ENCODE data around the gene C16orf78.

The C16orf78 gene

DNA sequence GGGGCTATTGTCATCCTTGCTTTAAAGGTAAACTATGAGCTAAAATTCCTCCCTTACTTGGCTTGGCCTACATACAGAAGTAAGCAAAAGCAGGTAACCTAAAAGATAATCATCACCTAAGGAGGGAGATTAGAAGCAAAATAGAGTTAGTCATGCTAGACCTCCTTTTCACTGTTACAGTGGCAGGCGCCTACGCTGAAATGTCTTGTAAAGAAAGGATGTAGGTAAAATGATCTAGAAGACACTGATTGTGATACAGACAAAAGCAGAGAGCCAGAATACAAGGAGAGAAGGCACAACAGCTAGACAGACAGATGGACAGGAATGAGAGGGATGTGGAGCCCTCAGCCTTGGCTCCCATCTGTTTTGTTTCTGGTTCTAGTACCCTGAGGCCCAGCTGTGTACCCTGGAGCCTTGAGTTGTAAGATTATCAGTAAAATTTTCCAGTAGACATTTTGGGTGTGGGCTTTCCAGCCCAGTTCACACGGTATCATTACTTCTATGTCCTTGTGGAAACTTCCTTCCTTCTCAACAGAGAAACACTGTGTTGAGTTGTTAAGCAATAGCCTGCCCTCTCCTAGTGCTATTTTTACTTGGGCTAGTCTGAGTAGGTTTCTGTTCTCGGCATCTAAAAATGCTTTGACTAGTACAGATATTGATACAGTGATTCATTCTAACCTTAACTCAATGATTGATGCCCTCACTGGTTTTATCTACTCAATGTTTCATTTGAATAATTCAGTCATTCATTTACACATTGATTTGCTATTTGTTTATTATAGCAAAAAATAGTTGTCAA, 7.7 kb upstream of the C16orf78 start:
- no peak overlapping the region for H4K8ac ChIP-seq (ENCODE audit: low read depth, low read length)
- H3K79me2 ChIP-seq (ENCODE audit: control insufficient read depth, insufficient read depth, low read length, poor library complexity): no peaks in the 10 kb centered on the region
- no peak overlapping the region for H3K9ac ChIP-seq (ENCODE audit: low read length)
- no peak overlapping the region for H3K4me2 ChIP-seq (ENCODE audit: low read length)
- no peak overlapping the region for H2AK5ac ChIP-seq (ENCODE audit: low read length)
- no peaks in the 10 kb centered on the region for H3K79me1 ChIP-seq (ENCODE audit: low read length)
- no peak overlapping the region for H3K4me3 ChIP-seq (ENCODE audit: low read depth, low read length)
- no peak overlapping the region for H3K23ac ChIP-seq (ENCODE audit: low read length)
- H4K12ac ChIP-seq (ENCODE audit: low read depth, low read length): no peak overlapping the region
- H3K36me3 ChIP-seq (ENCODE audit: control insufficient read depth in 1 of 2, insufficient read depth in 2 of 2, low read length in 2 of 2): no peaks in the 10 kb centered on the region
- WGBS (ENCODE audit: extremely low coverage, insufficient coverage, insufficient read length): no CpG with 5 or more reads among the region's 4 CpGs
- no peak overlapping the region for H3K14ac ChIP-seq (ENCODE audit: low read length)
- no peaks in the 10 kb centered on the region for H3K4me1 ChIP-seq (ENCODE audit: control insufficient read depth in 1 of 2, insufficient read depth in 2 of 2, low read length in 2 of 2)
- no peak overlapping the region for H2BK5ac ChIP-seq (ENCODE audit: low read depth, low read length, poor library complexity)
- no peak overlapping the region for H3K18ac ChIP-seq (ENCODE audit: low read length)
- H2BK120ac ChIP-seq (ENCODE audit: insufficient read depth, low read length, poor library complexity): no peak overlapping the region
- no peak overlapping the region for H3K27ac ChIP-seq (ENCODE audit: low read depth, low read length)
- DNase-seq: no peak
- no peaks in the 10 kb centered on the region for H3K27me3 ChIP-seq (ENCODE audit: insufficient read depth, low read length)
- no peak overlapping the region for H3K4ac ChIP-seq (ENCODE audit: low read depth, low read length)
- H2BK12ac ChIP-seq (ENCODE audit: low read length): no peak overlapping the region
- no peak overlapping the region for H2AFZ ChIP-seq (ENCODE audit: insufficient read depth, low read length, poor library complexity)
- no peak overlapping the region for H4K91ac ChIP-seq (ENCODE audit: low read depth, low read length)
- H3K9me3 ChIP-seq (ENCODE audit: insufficient read depth, low read depth, low read length): no peaks in the 10 kb centered on the region

DNA sequence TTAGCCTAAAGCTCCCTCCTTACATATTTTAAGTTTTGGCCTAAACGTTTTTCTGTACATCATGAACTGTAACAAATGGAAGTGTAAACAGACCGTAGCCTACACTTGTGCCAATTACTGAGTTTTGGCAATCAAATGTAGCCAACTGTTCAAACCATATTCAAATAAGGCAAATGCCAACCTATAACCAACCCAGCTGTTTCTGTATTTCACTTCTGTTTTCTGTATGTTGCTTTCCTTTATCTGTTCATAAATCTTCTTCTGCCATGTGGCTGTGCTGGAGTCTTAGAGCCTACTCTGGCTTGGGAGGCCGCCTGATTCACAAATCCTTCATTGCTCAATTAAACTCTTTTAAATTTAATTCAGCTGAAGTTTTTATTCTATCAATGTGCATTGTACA, 6.9 kb upstream of the C16orf78 start:
- no CpG with 5 or more reads among the region's 3 CpGs for WGBS (ENCODE audit: extremely low coverage, insufficient coverage, insufficient read length)

DNA sequence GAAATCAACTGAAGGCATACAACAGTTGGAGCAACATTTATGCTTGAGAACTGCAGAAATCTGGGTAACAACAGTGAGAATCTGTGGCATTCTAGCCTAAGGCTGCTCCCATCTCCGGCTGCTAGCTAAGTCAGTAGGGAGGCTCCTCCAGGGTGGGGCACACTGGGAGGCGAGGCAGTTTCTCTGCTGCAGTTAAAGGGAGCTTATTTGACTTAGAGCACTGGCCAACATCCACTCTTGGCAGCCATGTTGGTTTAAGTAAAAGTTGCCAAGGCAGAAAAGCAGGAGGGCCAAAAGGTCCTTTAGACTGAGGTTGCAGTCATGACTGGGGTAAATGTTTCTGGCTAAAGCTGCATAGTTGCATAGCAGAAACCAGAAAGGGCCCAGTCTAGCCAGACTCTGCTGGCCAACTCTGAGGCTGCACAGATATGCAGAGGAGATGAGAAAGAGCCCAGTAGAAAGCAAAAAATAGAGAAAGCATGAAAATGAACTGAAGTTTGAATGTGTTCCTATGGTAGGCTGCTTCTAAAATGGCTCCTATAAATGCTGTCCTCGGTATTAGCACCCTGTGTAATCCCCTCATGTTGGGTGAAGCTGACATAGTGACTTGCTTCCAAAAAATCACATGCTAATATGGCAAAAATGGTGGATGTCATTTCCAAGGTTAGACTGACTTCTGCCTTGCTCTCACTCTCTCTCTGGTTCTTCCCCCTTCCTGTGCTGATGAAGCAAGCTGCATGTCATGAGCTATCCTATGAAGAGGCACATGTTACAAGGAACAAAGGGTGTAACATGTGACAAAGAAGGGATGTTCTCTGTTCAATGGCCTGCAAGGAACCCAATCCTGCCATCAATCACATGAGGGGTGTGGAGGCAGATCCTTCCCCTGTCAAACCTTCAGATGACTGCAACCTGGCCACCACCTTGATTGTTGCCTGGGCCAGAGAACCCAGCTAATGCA, 3.7 kb upstream of the C16orf78 start:
- Histone ChIP-seq H3K27me3 (ENCODE audit: insufficient read depth, low read length) (no peaks in the 10 kb centered on the region), H3K14ac (ENCODE audit: low read length) (no peak overlapping the region), H3K36me3 (ENCODE audit: control insufficient read depth in 1 of 2, insufficient read depth in 2 of 2, low read length in 2 of 2) (no peaks in the 10 kb centered on the region), H3K4me1 (ENCODE audit: control insufficient read depth in 1 of 2, insufficient read depth in 2 of 2, low read length in 2 of 2) (no peaks in the 10 kb centered on the region), H3K23ac (ENCODE audit: low read length) (no peak overlapping the region), H3K79me1 (ENCODE audit: low read length) (no peaks in the 10 kb centered on the region), H2BK5ac (ENCODE audit: low read depth, low read length, poor library complexity) (no peak overlapping the region), H3K27ac (ENCODE audit: low read depth, low read length) (no peak overlapping the region), H2BK120ac (ENCODE audit: insufficient read depth, low read length, poor library complexity) (no peak overlapping the region), H3K9me3 (ENCODE audit: insufficient read depth, low read depth, low read length) (peaks cover 2% of the 10 kb centered on the region), H3K4me2 (ENCODE audit: low read length) (no peak overlapping the region), H3K18ac (ENCODE audit: low read length) (no peak overlapping the region), H3K4me3 (ENCODE audit: low read depth, low read length) (no peak overlapping the region), H3K9ac (ENCODE audit: low read length) (no peak overlapping the region), H2BK12ac (ENCODE audit: low read length) (no peak overlapping the region), H4K8ac (ENCODE audit: low read depth, low read length) (no peak overlapping the region), H4K91ac (ENCODE audit: low read depth, low read length) (no peak overlapping the region), H2AFZ (ENCODE audit: insufficient read depth, low read length, poor library complexity) (no peak overlapping the region), H2AK5ac (ENCODE audit: low read length) (no peak overlapping the region), H3K4ac (ENCODE audit: low read depth, low read length) (no peak overlapping the region), H4K12ac (ENCODE audit: low read depth, low read length) (no peak overlapping the region), H3K79me2 (ENCODE audit: control insufficient read depth, insufficient read depth, low read length, poor library complexity) (no peaks in the 10 kb centered on the region)
- no peak for DNase-seq
- no CpG with 5 or more reads among the region's 3 CpGs for WGBS (ENCODE audit: extremely low coverage, insufficient coverage, insufficient read length)

More for the DNA sequence above, 6.9 kb upstream of the C16orf78 start:
- Histone ChIP-seq H3K79me2 (ENCODE audit: control insufficient read depth, insufficient read depth, low read length, poor library complexity) (no peaks in the 10 kb centered on the region), H3K4me2 (ENCODE audit: low read length) (no peak overlapping the region), H4K8ac (ENCODE audit: low read depth, low read length) (no peak overlapping the region), H3K36me3 (ENCODE audit: control insufficient read depth in 1 of 2, insufficient read depth in 2 of 2, low read length in 2 of 2) (no peaks in the 10 kb centered on the region), H2BK12ac (ENCODE audit: low read length) (no peak overlapping the region), H3K79me1 (ENCODE audit: low read length) (no peaks in the 10 kb centered on the region), H3K27me3 (ENCODE audit: insufficient read depth, low read length) (no peaks in the 10 kb centered on the region), H2BK120ac (ENCODE audit: insufficient read depth, low read length, poor library complexity) (no peak overlapping the region), H3K23ac (ENCODE audit: low read length) (no peak overlapping the region), H3K9ac (ENCODE audit: low read length) (no peak overlapping the region), H2BK5ac (ENCODE audit: low read depth, low read length, poor library complexity) (no peak overlapping the region), H4K91ac (ENCODE audit: low read depth, low read length) (no peak overlapping the region), H3K9me3 (ENCODE audit: insufficient read depth, low read depth, low read length) (no peaks in the 10 kb centered on the region), H2AK5ac (ENCODE audit: low read length) (no peak overlapping the region), H3K14ac (ENCODE audit: low read length) (no peak overlapping the region), H2AFZ (ENCODE audit: insufficient read depth, low read length, poor library complexity) (no peak overlapping the region), H4K12ac (ENCODE audit: low read depth, low read length) (no peak overlapping the region), H3K18ac (ENCODE audit: low read length) (no peak overlapping the region), H3K4me1 (ENCODE audit: control insufficient read depth in 1 of 2, insufficient read depth in 2 of 2, low read length in 2 of 2) (no peaks in the 10 kb centered on the region), H3K27ac (ENCODE audit: low read depth, low read length) (no peak overlapping the region), H3K4me3 (ENCODE audit: low read depth, low read length) (no peak overlapping the region), H3K4ac (ENCODE audit: low read depth, low read length) (no peak overlapping the region)
- DNase-seq: no peak

DNA sequence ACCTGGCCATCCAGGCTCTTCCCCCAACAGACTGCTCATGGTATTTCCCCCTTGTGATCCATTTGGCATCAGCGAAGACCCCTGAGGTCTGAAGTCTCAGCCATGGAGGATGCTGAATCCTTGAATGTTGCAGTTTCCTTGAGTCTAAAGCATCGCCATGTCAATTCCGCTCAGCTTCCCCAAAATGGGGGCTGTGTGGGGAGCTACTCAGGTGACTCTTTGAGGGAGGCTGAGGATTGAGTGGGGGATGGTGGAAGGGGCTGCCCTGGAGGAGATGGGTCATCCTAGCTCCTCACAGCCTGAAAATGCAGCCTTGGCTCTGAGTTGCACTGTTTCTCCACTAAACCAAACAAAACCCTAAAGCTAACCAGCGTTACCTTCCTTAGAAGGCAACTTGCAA, 2.6 kb downstream of the C16orf78 start:
- Histone ChIP-seq H3K4me2 (ENCODE audit: low read length) (no peak overlapping the region), H2BK12ac (ENCODE audit: low read length) (no peak overlapping the region), H3K9ac (ENCODE audit: low read length) (no peak overlapping the region), H3K79me1 (ENCODE audit: low read length) (no peaks in the 10 kb centered on the region), H3K36me3 (ENCODE audit: control insufficient read depth in 1 of 2, insufficient read depth in 2 of 2, low read length in 2 of 2) (no peaks in the 10 kb centered on the region), H3K4me3 (ENCODE audit: low read depth, low read length) (no peak overlapping the region), H3K27me3 (ENCODE audit: insufficient read depth, low read length) (no peaks in the 10 kb centered on the region), H3K27ac (ENCODE audit: low read depth, low read length) (no peak overlapping the region), H3K23ac (ENCODE audit: low read length) (no peak overlapping the region), H2BK5ac (ENCODE audit: low read depth, low read length, poor library complexity) (no peak overlapping the region), H2BK120ac (ENCODE audit: insufficient read depth, low read length, poor library complexity) (no peak overlapping the region), H3K9me3 (ENCODE audit: insufficient read depth, low read depth, low read length) (peaks cover 2% of the 10 kb centered on the region), H4K12ac (ENCODE audit: low read depth, low read length) (no peak overlapping the region), H3K4ac (ENCODE audit: low read depth, low read length) (no peak overlapping the region), H3K14ac (ENCODE audit: low read length) (no peak overlapping the region), H3K18ac (ENCODE audit: low read length) (no peak overlapping the region), H4K8ac (ENCODE audit: low read depth, low read length) (no peak overlapping the region), H3K4me1 (ENCODE audit: control insufficient read depth in 1 of 2, insufficient read depth in 2 of 2, low read length in 2 of 2) (no peaks in the 10 kb centered on the region), H2AK5ac (ENCODE audit: low read length) (no peak overlapping the region), H3K79me2 (ENCODE audit: control insufficient read depth, insufficient read depth, low read length, poor library complexity) (no peaks in the 10 kb centered on the region), H2AFZ (ENCODE audit: insufficient read depth, low read length, poor library complexity) (no peak overlapping the region), H4K91ac (ENCODE audit: low read depth, low read length) (no peak overlapping the region)
- no CpG with 5 or more reads among the region's 4 CpGs for WGBS (ENCODE audit: extremely low coverage, insufficient coverage, insufficient read length)
- DNase-seq: no peak
